Psoas muscle (tissue), 8 donors: Measurements from ENCODE around the gene DEGS2. TPM values are rescaled to one million over a fixed set of nuclear protein-coding genes. Genes with fewer than 3 reads are reported as not detected.
A peak's percentile ranks its signal among the peaks of the same experiment; 100 is the strongest.

Source experiments
- ATAC-seq, 4 donors: fragments of 200-7000 bp; cut with Tn5 transposase; one replicate each; pipeline ENCODE4 v1.9.1; 2020; ENCODE audit warnings: moderate library complexity in 3 of 4, mild to moderate bottlenecking in 2 of 4
- DNase-seq, 2 donors: peaks; one replicate each; pipeline ENCODE4 v3.0.0-alpha.2; 2020
- H3K27ac ChIP-seq: fragments of 200-600 bp; one replicate; pipeline ENCODE4 v1.8.0; 2022
- H3K27me3 ChIP-seq, 3 donors: fragments of 200-600 bp in 1 of 3; one replicate each; pipeline versions ENCODE4 v1.6.1 to v1.8.0; 2013 to 2022; ENCODE audit warnings: low read length in 2 of 3, mild to moderate bottlenecking in 2 of 3, moderate library complexity in 1 of 3; ENCODE audit not compliant: insufficient read depth in 3 of 3
- H3K36me3 ChIP-seq, 2 donors: fragments of 200-600 bp in 1 of 2; one replicate each; pipeline versions ENCODE4 v1.6.1 to v1.8.0; 2013 to 2022; ENCODE audit warnings: low read depth in 1 of 2, mild to moderate bottlenecking in 1 of 2, moderate library complexity in 1 of 2; ENCODE audit not compliant: insufficient read depth in 1 of 2
- H3K4me1 ChIP-seq: fragments of 200-600 bp; one replicate; pipeline ENCODE4 v1.8.0; 2022
- H3K4me3 ChIP-seq: fragments of 200-600 bp; one replicate; pipeline ENCODE4 v1.8.0; 2022; ENCODE audit warnings: mild to moderate bottlenecking
- H3K9me3 ChIP-seq: fragments of 200-600 bp; one replicate; pipeline ENCODE4 v1.8.0; 2022
- WGBS, 3 donors: extraction: QIAGEN DNeasy Blood & Tissue Kit; methylation state at CpG; one replicate each; pipeline versions ENCODE4 v1.1.6 to v1.1.7; 2013; 5-methylcytosine and 5-hydroxymethylcytosine counted together
- intact Hi-C, 2 donors: fragments of 100-400 bp; cut with DNase I; formaldehyde crosslinking; loops; one replicate each; pipeline versions ENCODE4 v1.11.0 to v1.14.2; 2022
- polyA plus RNA-seq, 3 donors: library from polyadenylated mRNA; stranded (reverse); fragments of 200-250 nt; gene quantifications; one replicate each; pipeline ENCODE4 v1.2.3, GENCODE V29; 2013
- total RNA-seq, 4 donors: library from RNA; stranded (reverse); fragmentation: NEBNext Ultra II Directional in 2 of 4; extraction: Animal tissue kit (Norgen Biotek cat#: 25700) in 2 of 4; gene quantifications; one replicate each; pipeline versions ENCODE4 v1.2.1 to v1.2.4, GENCODE V29; 2021 to 2023
- TF ChIP-seq, protein P1 (sequence below): fragments of 200-600 bp; IDR thresholded peaks from one replicate; pipeline ENCODE4 v1.8.0; 2022; ENCODE audit warnings: antibody characterized with exemption
- donor health status: healthy with polysubstance abuse.
- donor health status: DM: no; HTN: no; CAD: no; lungs with moderate emphysema.
- donor health status: Bipolar disorder and iron deficiency.
- donor health status: healthy.
- donor health status: DM: yes; HTN: yes; CAD: no.
- donor health status: DM: no; HTN: no; CAD: no.
- donor health status: DM: no; HTN: no; CAD: no.
- donor health status: DM: yes; HTN: yes; CAD: no.

Gene DEGS2
- total and polyA plus RNA-seq, 7 donors, result 0.04 to 0.39 (median 0.24) TPM; not detected in 3

DNA sequence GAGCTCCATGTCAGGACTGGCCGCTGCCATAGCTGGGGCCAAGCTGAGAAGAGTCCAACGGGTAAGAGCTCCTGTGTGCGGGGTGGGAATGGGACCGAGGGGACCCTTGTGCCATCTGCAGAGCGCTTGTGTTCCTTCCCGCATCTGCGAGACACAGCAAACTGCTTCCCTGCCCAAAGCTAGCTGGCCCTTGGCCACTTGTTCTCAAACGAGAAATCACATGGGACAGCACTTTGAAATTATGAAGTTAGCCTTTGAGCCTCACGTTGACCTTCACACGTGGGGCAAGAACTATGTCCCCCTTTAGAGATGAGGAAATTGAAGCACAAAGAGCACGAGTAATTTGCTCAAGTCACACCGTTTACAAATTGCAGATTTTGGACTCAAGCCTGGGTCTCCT lies 30.8 kb downstream of the DEGS2 start:
- Histone ChIP-seq H3K27ac (no peak overlapping the region), H3K4me3 (no peak overlapping the region), H3K36me3 (peaks cover 0 to 26% of the 10 kb centered on the region in 2 donors), H3K9me3 (no peaks in the 10 kb centered on the region), H3K27me3 (no peaks in the 10 kb centered on the region), H3K4me1 (no peaks in the 10 kb centered on the region)
- peak; percentile 40 to 73 for DNase-seq
- intact Hi-C loops, result no loop called here
- 51 to 66% (median 53%) methylated on average over 12 of the region's 12 CpGs for WGBS, 3 donors
- peak in 2 of 4 donors; percentile 34 to 49 for ATAC-seq
- TF ChIP-seq, protein P1, sequence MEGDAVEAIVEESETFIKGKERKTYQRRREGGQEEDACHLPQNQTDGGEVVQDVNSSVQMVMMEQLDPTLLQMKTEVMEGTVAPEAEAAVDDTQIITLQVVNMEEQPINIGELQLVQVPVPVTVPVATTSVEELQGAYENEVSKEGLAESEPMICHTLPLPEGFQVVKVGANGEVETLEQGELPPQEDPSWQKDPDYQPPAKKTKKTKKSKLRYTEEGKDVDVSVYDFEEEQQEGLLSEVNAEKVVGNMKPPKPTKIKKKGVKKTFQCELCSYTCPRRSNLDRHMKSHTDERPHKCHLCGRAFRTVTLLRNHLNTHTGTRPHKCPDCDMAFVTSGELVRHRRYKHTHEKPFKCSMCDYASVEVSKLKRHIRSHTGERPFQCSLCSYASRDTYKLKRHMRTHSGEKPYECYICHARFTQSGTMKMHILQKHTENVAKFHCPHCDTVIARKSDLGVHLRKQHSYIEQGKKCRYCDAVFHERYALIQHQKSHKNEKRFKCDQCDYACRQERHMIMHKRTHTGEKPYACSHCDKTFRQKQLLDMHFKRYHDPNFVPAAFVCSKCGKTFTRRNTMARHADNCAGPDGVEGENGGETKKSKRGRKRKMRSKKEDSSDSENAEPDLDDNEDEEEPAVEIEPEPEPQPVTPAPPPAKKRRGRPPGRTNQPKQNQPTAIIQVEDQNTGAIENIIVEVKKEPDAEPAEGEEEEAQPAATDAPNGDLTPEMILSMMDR, result no peak

DNA sequence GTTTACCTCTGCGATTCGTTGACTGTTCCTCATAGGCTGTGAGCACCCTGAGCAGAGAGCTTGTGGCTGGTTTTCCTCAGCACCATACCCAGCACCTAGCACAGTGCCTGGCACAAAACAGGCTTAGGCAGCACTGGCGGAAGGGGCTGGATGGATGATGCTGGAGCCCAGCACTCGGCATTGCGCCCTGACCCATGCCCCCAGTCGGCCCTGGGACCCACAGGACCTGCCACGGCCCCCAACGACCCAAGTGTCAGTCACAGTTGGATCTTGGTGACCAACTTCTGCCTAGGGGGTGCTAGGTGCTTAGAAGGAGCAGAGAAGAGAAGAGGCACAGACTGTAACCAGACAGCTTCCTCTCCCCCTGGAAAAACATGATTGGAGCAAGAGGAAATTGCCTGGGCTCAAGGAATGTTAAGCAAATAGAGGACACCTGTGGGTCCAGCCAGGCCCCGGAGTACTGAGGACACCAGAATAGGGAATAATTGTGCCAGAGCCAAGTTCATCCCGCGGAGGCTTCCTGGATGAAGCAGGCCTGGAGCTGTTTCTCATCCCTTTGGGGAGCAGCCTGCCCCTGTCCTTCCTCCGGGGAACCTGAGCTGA lies 31.5 kb downstream of the DEGS2 start:
- no peaks in the 10 kb centered on the region for H3K27me3 ChIP-seq
- no peaks in the 10 kb centered on the region for H3K4me1 ChIP-seq
- intact Hi-C loops, result no loop called here
- WGBS, 3 donors, result 81 to 83% (median 81%) methylated on average over 12 of the region's 12 CpGs
- TF ChIP-seq, protein P1, result no peak
- DNase-seq (no peak), ATAC-seq (no peak)
- no peak overlapping the region for H3K4me3 ChIP-seq
- peaks cover 0 to 23% of the 10 kb centered on the region in 2 donors for H3K36me3 ChIP-seq
- H3K27ac ChIP-seq, result no peak overlapping the region
- no peaks in the 10 kb centered on the region for H3K9me3 ChIP-seq

DNA sequence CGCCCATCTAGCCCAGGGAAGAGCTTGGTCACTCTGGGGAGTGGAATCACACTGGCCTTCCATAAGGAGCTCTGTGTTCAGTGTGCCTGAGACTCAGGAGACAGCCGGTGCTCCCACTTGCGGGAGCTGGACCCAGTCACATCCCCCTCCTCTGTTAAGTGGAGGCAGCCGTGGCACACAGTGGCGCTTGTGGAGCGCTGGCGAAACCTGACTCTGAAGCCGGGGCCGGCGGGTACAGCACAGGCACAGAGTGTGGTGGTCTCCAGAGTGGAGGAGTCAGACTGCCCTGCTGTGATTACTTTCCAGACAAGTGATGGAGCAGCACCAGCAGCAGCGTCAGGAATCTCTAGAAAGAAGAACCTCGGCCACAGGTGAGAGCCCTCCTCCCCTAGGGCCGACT lies 33.0 kb downstream of the DEGS2 start:
- Histone ChIP-seq H3K4me3 (no peak overlapping the region), H3K36me3 (peaks cover 0 to 19% of the 10 kb centered on the region in 2 donors), H3K27ac (no peak overlapping the region), H3K4me1 (no peaks in the 10 kb centered on the region), H3K27me3 (no peaks in the 10 kb centered on the region), H3K9me3 (no peaks in the 10 kb centered on the region)
- TF ChIP-seq, protein P1, result no peak
- WGBS, 3 donors, result 90 to 96% (median 92%) methylated on average over 13 of the region's 13 CpGs
- DNase-seq (no peak), ATAC-seq (no peak)
- intact Hi-C loops, result no loop called here

DNA sequence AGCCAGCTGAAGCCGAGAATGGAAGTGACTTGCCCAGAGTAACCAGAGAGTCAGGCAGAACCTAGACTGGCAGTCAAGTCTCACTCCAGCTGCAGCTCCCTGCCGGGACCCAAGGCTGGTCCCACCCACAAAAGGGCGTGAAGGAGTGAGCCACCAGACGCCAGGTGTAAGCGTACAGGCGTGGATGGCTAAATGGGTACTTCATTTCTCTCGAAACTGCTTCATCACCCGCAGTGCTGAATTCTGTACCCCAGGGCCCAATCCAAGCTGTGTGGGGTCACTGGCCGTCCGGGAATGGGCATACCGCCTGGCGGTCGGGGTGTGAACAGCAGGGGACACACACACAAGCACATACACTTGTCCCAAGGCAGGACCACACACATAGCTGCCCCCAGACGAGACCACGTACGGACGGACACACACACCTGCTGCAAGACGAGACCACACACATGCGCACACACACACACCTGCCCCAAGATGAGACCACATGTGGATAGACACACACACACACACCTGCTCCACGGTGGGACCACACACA lies 34.8 kb downstream of the DEGS2 start:
- Histone ChIP-seq H3K9me3 (no peaks in the 10 kb centered on the region), H3K27ac (no peak overlapping the region), H3K4me1 (no peaks in the 10 kb centered on the region), H3K27me3 (no peaks in the 10 kb centered on the region), H3K36me3 (peaks cover 0 to 12% of the 10 kb centered on the region in 2 donors), H3K4me3 (no peak overlapping the region)
- 82 to 87% (median 84%) methylated on average over 20 of the region's 20 CpGs for WGBS, 3 donors
- DNase-seq (no peak), ATAC-seq (no peak)
- intact Hi-C loops, result no loop called here
- TF ChIP-seq, protein P1, result no peak

DNA sequence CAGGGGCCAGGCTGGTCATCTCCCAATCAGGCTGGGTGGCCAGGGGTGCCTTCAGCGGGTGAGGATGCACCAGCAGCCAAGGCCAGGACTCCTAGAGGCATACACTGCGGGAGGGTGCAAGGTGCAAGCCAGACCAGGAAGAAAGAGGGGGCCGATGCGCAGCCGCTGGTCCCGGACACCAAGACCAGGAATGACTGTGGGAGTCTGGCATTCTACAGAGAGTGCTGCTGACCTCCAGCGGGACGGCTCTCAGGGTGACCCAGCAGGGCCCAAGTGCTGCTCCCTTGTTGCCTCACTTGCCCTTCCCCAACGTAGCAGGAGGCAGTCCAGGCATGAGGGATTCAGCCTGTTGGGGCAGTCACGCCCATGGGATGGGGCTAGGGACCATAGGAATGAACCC lies 35.8 kb downstream of the DEGS2 start:
- Histone ChIP-seq H3K9me3 (no peaks in the 10 kb centered on the region), H3K27ac (no peak overlapping the region), H3K4me1 (no peaks in the 10 kb centered on the region), H3K27me3 (no peaks in the 10 kb centered on the region), H3K4me3 (no peak overlapping the region), H3K36me3 (peaks cover 0 to 12% of the 10 kb centered on the region in 2 donors)
- DNase-seq (no peak), ATAC-seq (no peak)
- TF ChIP-seq, protein P1, result no peak
- 95 to 98% (median 97%) methylated on average over 10 of the region's 10 CpGs for WGBS, 3 donors
- intact Hi-C loops, result no loop called here
